ENCODE measurements around the gene TAS2R14.

The TAS2R14 gene

DNA sequence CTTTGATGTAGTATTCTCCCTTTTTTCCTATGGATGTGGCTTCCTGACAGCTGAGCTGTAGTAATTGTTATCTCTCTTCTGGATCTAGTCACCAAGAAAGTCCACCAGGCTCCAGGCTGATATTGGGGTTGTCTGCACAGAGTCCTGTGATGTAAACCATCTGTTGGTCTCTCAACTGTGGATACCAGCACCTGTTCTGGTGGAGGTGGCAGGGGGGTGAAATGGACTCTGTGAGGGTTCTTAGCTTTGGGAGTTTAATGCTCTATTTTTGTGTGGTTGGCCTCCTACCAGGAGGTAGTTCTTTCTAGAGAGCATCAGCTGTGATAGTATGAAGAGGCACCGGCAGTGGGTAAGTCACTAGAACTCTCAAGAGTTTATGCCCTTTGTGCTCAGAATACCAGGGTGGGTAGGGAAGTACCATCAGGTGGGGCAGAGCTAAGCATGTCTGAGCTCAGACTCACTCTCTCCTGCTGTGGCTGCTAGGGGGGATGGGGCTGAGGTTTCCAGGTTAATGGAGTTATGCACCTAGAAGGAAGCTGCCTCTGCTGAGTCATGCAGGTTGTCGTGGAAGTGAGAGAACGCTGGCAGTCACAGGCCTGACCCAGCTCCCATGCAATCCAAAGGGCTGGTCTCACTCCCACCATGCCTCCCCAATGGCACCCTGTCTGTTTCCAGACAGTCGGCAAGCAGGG, 3.0 kb upstream of the TAS2R14 start:
- no peak for TF ChIP-seq YY1 (IDR thresholded peaks at IDR 0.05; ENCODE audit: insufficient read depth, insufficient read length)
- TF ChIP-seq SUZ12 (IDR thresholded peaks at IDR 0.05; ENCODE audit: extremely low read depth, insufficient read depth, insufficient read length) = no peak
- Histone ChIP-seq H3K36me3 (ENCODE audit: insufficient read depth, insufficient read length, low read length) (no peaks in the 10 kb centered on the region), H3K9me3 (ENCODE audit: insufficient read depth, low read length) (peaks cover 43% of the 10 kb centered on the region), H3K27me3 (ENCODE audit: insufficient read depth, insufficient read length) (no peaks in the 10 kb centered on the region), H3K9ac (ENCODE audit: insufficient read length, low read depth) (no peak overlapping the region), H3K4me1 (ENCODE audit: insufficient read depth, insufficient read length) (peaks cover 3% of the 10 kb centered on the region), H3K4me3 (ENCODE audit: insufficient read length, low read depth) (no peak overlapping the region)
- peak; percentile 78 for DNase-seq (ENCODE audit: low read depth, low spot score)

DNA sequence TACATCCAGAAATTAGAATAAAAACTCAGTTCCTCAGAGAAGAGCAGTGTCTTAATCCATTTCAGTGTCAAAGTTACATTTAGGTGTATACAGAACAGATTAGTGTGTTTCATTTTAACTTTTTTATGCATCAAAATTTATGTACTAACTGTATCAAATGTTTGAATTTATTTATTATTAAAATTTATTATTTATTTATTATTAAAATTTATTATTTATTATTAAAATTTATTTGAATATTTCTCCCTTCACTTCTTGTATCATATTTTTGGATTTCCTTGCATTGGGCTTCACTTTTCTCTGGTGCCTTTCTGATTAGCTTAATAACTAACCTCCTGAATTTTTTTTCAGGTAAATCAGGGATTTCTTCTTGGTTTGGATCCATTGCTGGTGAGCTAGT, 2.3 kb upstream of the TAS2R14 start:
- TF ChIP-seq ZNF274 (IDR thresholded peaks at IDR 0.05; ENCODE audit: low read depth, low read length) = no peak
- H3K36me3 ChIP-seq (ENCODE audit: insufficient read depth, insufficient read length, low read length) = no peaks in the 10 kb centered on the region
- no peak for DNase-seq (ENCODE audit: low read depth, low spot score)
- peaks cover 3% of the 10 kb centered on the region for H3K4me1 ChIP-seq (ENCODE audit: insufficient read depth, insufficient read length)
- no peaks in the 10 kb centered on the region for H3K27me3 ChIP-seq (ENCODE audit: insufficient read depth, insufficient read length)
- H3K4me3 ChIP-seq (ENCODE audit: insufficient read length, low read depth) = no peak overlapping the region
- H3K9ac ChIP-seq (ENCODE audit: insufficient read length, low read depth) = no peak overlapping the region
- H3K9me3 ChIP-seq (ENCODE audit: insufficient read depth, low read length) = peaks cover 36% of the 10 kb centered on the region

DNA sequence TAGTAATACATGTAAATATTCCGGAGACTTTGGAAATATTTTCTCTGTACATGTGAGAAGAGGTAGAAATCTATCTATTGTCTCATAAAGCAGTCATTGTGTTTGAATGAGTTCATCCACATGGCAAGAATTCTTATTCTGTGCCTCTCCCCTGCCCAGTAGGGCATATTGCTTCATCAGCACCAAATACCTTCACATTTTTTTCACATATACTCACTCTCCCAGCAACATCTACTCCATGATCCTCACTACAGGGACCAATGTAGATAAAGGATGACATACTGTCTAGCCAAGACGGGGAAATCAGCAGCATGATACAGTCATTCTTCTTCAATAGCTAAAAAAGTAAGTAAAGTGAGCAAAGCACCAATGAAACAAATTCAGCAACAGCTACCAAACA, 1.3 kb upstream of the TAS2R14 start:
- Histone ChIP-seq H3K36me3 (ENCODE audit: insufficient read depth, insufficient read length, low read length) (no peaks in the 10 kb centered on the region), H3K27me3 (ENCODE audit: insufficient read depth, insufficient read length) (no peaks in the 10 kb centered on the region), H3K9me3 (ENCODE audit: insufficient read depth, low read length) (peaks cover 26% of the 10 kb centered on the region), H3K9ac (ENCODE audit: insufficient read length, low read depth) (no peak overlapping the region), H3K4me3 (ENCODE audit: insufficient read length, low read depth) (no peak overlapping the region), H3K4me1 (ENCODE audit: insufficient read depth, insufficient read length) (peaks cover 3% of the 10 kb centered on the region)
- TF ChIP-seq YY1 (IDR thresholded peaks at IDR 0.05; ENCODE audit: insufficient read depth, insufficient read length) (no peak), SUZ12 (IDR thresholded peaks at IDR 0.05; ENCODE audit: extremely low read depth, insufficient read depth, insufficient read length) (no peak), ZNF274 (IDR thresholded peaks at IDR 0.05; ENCODE audit: low read depth, low read length) (no peak)
- no peak for DNase-seq (ENCODE audit: low read depth, low spot score)

DNA sequence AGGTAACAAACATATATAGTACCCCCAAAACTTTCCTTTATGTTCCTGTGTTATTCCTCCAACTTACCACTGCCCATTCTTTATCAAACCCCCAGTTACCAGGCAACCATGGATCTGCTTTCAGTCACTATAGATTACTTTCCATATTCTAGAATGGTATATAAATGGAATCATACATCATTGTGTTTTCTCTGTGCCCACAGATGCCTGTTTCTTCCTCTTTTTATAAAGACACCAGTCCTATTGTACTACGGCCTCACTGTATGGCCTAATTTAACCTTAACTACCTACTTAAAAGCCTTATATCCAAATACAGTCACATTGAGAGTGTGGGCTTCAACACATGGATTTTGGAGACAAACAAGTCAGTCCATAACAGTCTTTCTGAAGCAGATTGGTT, 2.6 kb downstream of the TAS2R14 start:
- Histone ChIP-seq H3K27me3 (ENCODE audit: insufficient read depth, insufficient read length) (no peaks in the 10 kb centered on the region), H3K9ac (ENCODE audit: insufficient read length, low read depth) (no peak overlapping the region), H3K4me1 (ENCODE audit: insufficient read depth, insufficient read length) (no peaks in the 10 kb centered on the region), H3K4me3 (ENCODE audit: insufficient read length, low read depth) (no peak overlapping the region), H3K36me3 (ENCODE audit: insufficient read depth, insufficient read length, low read length) (no peaks in the 10 kb centered on the region), H3K9me3 (ENCODE audit: insufficient read depth, low read length) (no peaks in the 10 kb centered on the region)
- DNase-seq (ENCODE audit: low read depth, low spot score) = no peak
- TF ChIP-seq ZNF274 (IDR thresholded peaks at IDR 0.05; ENCODE audit: low read depth, low read length) (no peak), SUZ12 (IDR thresholded peaks at IDR 0.05; ENCODE audit: extremely low read depth, insufficient read depth, insufficient read length) (no peak), YY1 (IDR thresholded peaks at IDR 0.05; ENCODE audit: insufficient read depth, insufficient read length) (no peak)

DNA sequence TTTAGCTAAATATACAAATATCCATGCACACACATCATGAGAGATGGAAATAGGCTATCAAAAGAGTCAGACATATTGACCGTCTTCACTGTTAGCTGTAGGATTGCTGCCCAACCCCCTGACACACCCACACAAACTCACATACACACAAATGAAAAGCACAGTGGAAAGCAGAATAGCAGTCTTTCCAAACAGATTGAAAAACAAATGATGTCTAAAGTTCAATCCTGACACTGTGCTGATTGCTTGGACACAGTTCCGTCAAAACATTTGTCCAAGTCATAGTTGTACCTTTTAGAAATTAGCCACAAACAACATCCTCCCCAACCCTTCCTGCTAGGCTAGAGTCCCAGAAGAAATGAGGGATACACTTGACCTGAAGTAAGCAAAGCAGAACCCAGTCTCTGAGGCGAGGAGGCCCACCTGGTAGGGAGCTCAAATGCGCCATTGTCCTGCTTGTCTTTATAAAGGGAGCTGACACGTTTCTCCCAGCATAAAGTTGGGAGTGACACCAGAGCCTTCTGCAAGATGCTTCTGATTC, 10.2 kb downstream of the TAS2R14 start, which contains the start of gene PRH2:
Gene PRH2, plus strand, starts transcription at position 491 of the 541 bp plus-strand sequence. Its CDS starts 38 bp downstream, at position 529.
- TF ChIP-seq YY1 (IDR thresholded peaks at IDR 0.05; ENCODE audit: insufficient read depth, insufficient read length) (no peak), ZNF274 (IDR thresholded peaks at IDR 0.05; ENCODE audit: low read depth, low read length) (no peak), SUZ12 (IDR thresholded peaks at IDR 0.05; ENCODE audit: extremely low read depth, insufficient read depth, insufficient read length) (no peak)
- Histone ChIP-seq H3K36me3 (ENCODE audit: insufficient read depth, insufficient read length, low read length) (no peaks in the 10 kb centered on the region), H3K9me3 (ENCODE audit: insufficient read depth, low read length) (no peaks in the 10 kb centered on the region), H3K4me3 (ENCODE audit: insufficient read length, low read depth) (no peak within 1 kb of the TSS), H3K27me3 (ENCODE audit: insufficient read depth, insufficient read length) (no peaks in the 10 kb centered on the region), H3K9ac (ENCODE audit: insufficient read length, low read depth) (no peak within 1 kb of the TSS), H3K4me1 (ENCODE audit: insufficient read depth, insufficient read length) (no peaks in the 10 kb centered on the region)
- no peak for DNase-seq (ENCODE audit: low read depth, low spot score)

DNA sequence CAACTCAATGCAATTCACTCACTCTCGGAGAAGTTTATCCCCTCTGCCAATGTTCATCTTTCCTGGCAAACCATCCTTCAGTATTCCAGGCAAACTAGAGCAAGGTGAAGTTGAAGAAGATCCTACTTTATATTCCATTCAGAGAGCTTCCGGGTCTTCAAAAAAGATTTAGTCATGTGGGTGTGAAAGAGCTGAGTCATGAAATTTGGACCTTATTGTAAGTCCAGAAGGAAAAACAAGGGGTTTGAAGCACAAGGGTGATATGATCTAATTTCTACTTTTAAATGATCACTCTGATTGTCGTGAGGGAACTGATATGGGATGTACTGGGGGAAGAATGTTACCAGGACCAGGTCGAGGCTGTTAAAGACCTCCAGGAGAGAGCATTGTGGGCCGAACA, 12.8 kb downstream of the TAS2R14 start:
- H3K9ac ChIP-seq (ENCODE audit: insufficient read length, low read depth) = no peak overlapping the region
- DNase-seq (ENCODE audit: low read depth, low spot score) = no peak

DNA sequence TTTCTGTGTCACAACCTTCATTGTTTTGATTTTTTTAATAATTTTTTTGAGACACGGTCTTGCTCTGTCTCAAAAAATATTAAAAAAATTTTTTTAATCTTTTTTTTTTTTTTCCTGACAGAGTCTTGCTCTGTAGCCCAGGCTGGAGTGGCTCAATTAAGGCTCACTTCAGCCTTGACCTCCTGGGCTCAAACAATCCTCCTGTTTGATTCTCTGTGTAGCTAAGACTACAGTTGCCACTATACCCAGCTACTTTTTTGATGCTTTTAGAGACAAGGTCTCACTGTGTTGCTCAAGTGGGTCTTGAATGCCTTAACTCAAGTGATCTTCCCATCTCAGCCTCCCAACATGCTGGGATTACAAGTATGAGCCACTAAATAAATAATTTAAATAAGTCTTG, 19.3 kb downstream of the TAS2R14 start:
- TF ChIP-seq ZNF274 (IDR thresholded peaks at IDR 0.05; ENCODE audit: low read depth, low read length) = no peak
- no peak for TF ChIP-seq YY1 (IDR thresholded peaks at IDR 0.05; ENCODE audit: insufficient read depth, insufficient read length)
- no peak for TF ChIP-seq SUZ12 (IDR thresholded peaks at IDR 0.05; ENCODE audit: extremely low read depth, insufficient read depth, insufficient read length)
- Histone ChIP-seq H3K9ac (ENCODE audit: insufficient read length, low read depth) (no peak overlapping the region), H3K4me3 (ENCODE audit: insufficient read length, low read depth) (no peak overlapping the region), H3K4me1 (ENCODE audit: insufficient read depth, insufficient read length) (no peaks in the 10 kb centered on the region), H3K36me3 (ENCODE audit: insufficient read depth, insufficient read length, low read length) (no peaks in the 10 kb centered on the region), H3K27me3 (ENCODE audit: insufficient read depth, insufficient read length) (no peaks in the 10 kb centered on the region), H3K9me3 (ENCODE audit: insufficient read depth, low read length) (no peaks in the 10 kb centered on the region)
- DNase-seq (ENCODE audit: low read depth, low spot score) = no peak

More for the DNA sequence above, 12.8 kb downstream of the TAS2R14 start:
- Histone ChIP-seq H3K4me1 (ENCODE audit: insufficient read depth, insufficient read length) (no peaks in the 10 kb centered on the region), H3K4me3 (ENCODE audit: insufficient read length, low read depth) (no peak overlapping the region), H3K9me3 (ENCODE audit: insufficient read depth, low read length) (no peaks in the 10 kb centered on the region), H3K27me3 (ENCODE audit: insufficient read depth, insufficient read length) (no peaks in the 10 kb centered on the region), H3K36me3 (ENCODE audit: insufficient read depth, insufficient read length, low read length) (no peaks in the 10 kb centered on the region)
- TF ChIP-seq SUZ12 (IDR thresholded peaks at IDR 0.05; ENCODE audit: extremely low read depth, insufficient read depth, insufficient read length) (no peak), YY1 (IDR thresholded peaks at IDR 0.05; ENCODE audit: insufficient read depth, insufficient read length) (no peak), ZNF274 (IDR thresholded peaks at IDR 0.05; ENCODE audit: low read depth, low read length) (no peak)
